ENCODE results near the gene OR14A16. TPM values are rescaled to one million over a fixed set of nuclear protein-coding genes. Genes with fewer than 3 reads are reported as not detected.
A peak's percentile ranks its signal among the peaks of the same experiment; 100 is the strongest.

OR14A16 gene
- not detected for total RNA-seq
- total RNA-seq (2013), result not detected
- total RNA-seq, result 0 reads per million in 29 experiments

DNA sequence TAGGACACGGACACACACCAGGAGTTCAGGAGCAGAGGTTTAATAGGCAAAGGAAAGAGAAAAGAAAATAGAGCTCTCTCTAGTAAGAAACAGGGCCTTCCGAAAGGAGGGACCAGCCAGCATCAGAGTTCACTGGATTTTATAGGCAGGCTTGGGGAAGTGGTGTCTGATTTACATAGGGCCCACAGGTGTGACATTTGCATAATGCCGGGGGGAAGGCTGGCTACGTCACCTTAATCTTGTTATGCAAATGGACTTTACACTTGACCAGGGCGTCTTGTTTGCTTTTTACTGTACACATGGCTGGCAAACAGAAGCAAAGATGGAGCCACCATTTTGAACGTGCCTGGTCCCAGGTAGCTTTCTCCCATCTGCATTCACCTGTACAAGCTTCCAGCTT lies at the start of gene OR14A16:
Gene OR14A16, minus strand, starts transcription at position 97 of the 400 bp plus-strand sequence. CDS start 8,390 bp downstream, outside the sequence.
- Histone ChIP-seq H3K4me3 (ENCODE audit: control insufficient read depth in 1 of 2, extremely low read depth in 1 of 2, low read length in 1 of 2) (no peak within 1 kb of the TSS), H3K36me3 (ENCODE audit: control insufficient read depth in 2 of 2, extremely low read depth in 1 of 2, insufficient read depth in 1 of 2, low read length in 1 of 2) (no peaks in the 10 kb centered on the region), H3K27me3 (replicated peaks in 1 of 2; ENCODE audit: control insufficient read depth in 2 of 2, extremely low read depth in 1 of 2, insufficient read depth in 2 of 2, low read length in 1 of 2) (no peaks in the 10 kb centered on the region), H3K4me1 (ENCODE audit: control insufficient read depth in 1 of 2, extremely low read depth in 1 of 2, insufficient read depth in 2 of 2, low read length in 2 of 2) (no peaks in the 10 kb centered on the region), H3K9me3 (no peaks in the 10 kb centered on the region), H3K27ac (ENCODE audit: low read length) (no peak within 1 kb of the TSS)
- no peaks in the 10 kb centered on the region for H3K36me3 Mint-ChIP-seq
- WGBS (ENCODE audit: insufficient coverage), result 76% methylated on average over 5 of the region's 6 CpGs
- CTCF ChIA-PET, result no interaction called here
- POLR2A ChIA-PET, result no interaction called here
- H3K4me3 Mint-ChIP-seq, result no peak within 1 kb of the TSS
- H3K4me1 Mint-ChIP-seq, result no peaks in the 10 kb centered on the region
- no peak for DNase-seq
- no peaks in the 10 kb centered on the region for H3K9me3 Mint-ChIP-seq
- ATAC-seq (replicated peaks in 1 of 4), result no peak
- no peak within 1 kb of the TSS for H3K27ac Mint-ChIP-seq
- H3K27me3 Mint-ChIP-seq, result no peaks in the 10 kb centered on the region

DNA sequence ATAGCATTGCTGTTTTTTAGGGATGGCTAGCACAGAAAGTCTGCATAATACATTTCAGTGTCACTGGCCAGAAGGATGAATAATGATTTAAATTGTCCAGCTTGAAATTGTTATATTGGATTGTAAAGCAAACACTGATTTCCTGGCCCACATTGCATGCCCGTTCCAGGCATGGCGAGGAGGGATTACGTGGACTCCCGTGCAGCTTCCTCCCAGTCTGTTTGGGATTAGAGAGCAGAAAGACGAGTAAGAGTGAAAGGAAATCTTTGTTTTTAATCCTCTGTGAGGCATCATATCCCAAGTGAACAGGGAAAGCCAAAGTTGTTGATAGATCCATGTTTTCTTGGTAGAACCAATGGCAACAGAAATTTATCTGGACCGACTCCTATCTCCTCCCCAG lies 41.5 kb upstream of the OR14A16 start:
- H3K36me3 Mint-ChIP-seq, result no peaks in the 10 kb centered on the region
- 85% methylated on average over 3 of the region's 6 CpGs for WGBS (ENCODE audit: insufficient coverage)
- H3K36me3 ChIP-seq (ENCODE audit: control insufficient read depth in 2 of 2, extremely low read depth in 1 of 2, insufficient read depth in 1 of 2, low read length in 1 of 2), result no peaks in the 10 kb centered on the region

DNA sequence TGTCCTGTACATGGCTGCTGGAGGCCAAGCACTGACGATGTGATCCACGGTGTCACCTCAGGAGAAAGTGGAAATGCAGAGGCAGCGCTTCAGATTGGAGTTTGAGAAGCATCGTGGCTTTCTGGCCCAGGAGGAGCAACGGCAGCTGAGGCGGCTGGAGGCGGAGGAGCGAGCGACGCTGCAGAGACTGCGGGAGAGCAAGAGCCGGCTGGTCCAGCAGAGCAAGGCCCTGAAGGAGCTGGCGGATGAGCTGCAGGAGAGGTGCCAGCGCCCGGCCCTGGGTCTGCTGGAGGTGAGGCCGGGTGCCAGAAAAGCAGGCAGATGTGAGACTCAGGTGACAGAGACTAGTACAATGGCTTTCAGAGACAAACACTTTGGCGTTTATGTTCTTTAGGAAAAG lies 40.7 kb upstream of the OR14A16 start:
- ATAC-seq (replicated peaks in 1 of 4) (no peak), DNase-seq (no peak)
- peaks cover 0 to 3% of the 10 kb centered on the region in 2 experiments for H3K27me3 ChIP-seq (replicated peaks in 1 of 2; ENCODE audit: control insufficient read depth in 2 of 2, extremely low read depth in 1 of 2, insufficient read depth in 2 of 2, low read length in 1 of 2)
- no peak overlapping the region for H3K27ac ChIP-seq (ENCODE audit: low read length)
- no peaks in the 10 kb centered on the region for H3K9me3 ChIP-seq
- 89% methylated on average over 13 of the region's 17 CpGs for WGBS (ENCODE audit: insufficient coverage)
- peaks cover 0 to 4% (median 0%) of the 10 kb centered on the region in 3 donors for H3K9me3 Mint-ChIP-seq
- H3K4me3 ChIP-seq (ENCODE audit: control insufficient read depth in 1 of 2, extremely low read depth in 1 of 2, low read length in 1 of 2), result no peak overlapping the region
- ChIA-PET CTCF (no interaction called here), POLR2A (interaction anchor here in 1 of 2 donors (0.6 kb wide), 1 partner anchor 68 kb away, joined by 3 read pairs; no protein-coding TSS in a partner anchor)
- peaks cover 14 to 15% of the 10 kb centered on the region in 2 donors for H3K27me3 Mint-ChIP-seq
- no peaks in the 10 kb centered on the region for H3K4me1 Mint-ChIP-seq
- no peaks in the 10 kb centered on the region for H3K4me1 ChIP-seq (ENCODE audit: control insufficient read depth in 1 of 2, extremely low read depth in 1 of 2, insufficient read depth in 2 of 2, low read length in 2 of 2)
- H3K4me3 Mint-ChIP-seq, result no peak overlapping the region
- no peak overlapping the region for H3K27ac Mint-ChIP-seq
- H3K36me3 ChIP-seq (ENCODE audit: control insufficient read depth in 2 of 2, extremely low read depth in 1 of 2, insufficient read depth in 1 of 2, low read length in 1 of 2), result no peaks in the 10 kb centered on the region
- H3K36me3 Mint-ChIP-seq, result no peaks in the 10 kb centered on the region

More for the DNA sequence above, 41.5 kb upstream of the OR14A16 start:
- H3K4me1 Mint-ChIP-seq, result no peaks in the 10 kb centered on the region
- no peaks in the 10 kb centered on the region for H3K4me1 ChIP-seq (ENCODE audit: control insufficient read depth in 1 of 2, extremely low read depth in 1 of 2, insufficient read depth in 2 of 2, low read length in 2 of 2)
- no peak overlapping the region for H3K4me3 ChIP-seq (ENCODE audit: control insufficient read depth in 1 of 2, extremely low read depth in 1 of 2, low read length in 1 of 2)
- no peaks in the 10 kb centered on the region for H3K27me3 ChIP-seq (replicated peaks in 1 of 2; ENCODE audit: control insufficient read depth in 2 of 2, extremely low read depth in 1 of 2, insufficient read depth in 2 of 2, low read length in 1 of 2)
- peaks cover 13 to 15% of the 10 kb centered on the region in 2 donors for H3K27me3 Mint-ChIP-seq
- DNase-seq, result no peak
- no peak for ATAC-seq (replicated peaks in 1 of 4)
- CTCF ChIA-PET, result no interaction called here
- H3K9me3 ChIP-seq, result no peaks in the 10 kb centered on the region
- H3K27ac ChIP-seq (ENCODE audit: low read length), result no peak overlapping the region
- H3K27ac Mint-ChIP-seq, result no peak overlapping the region
- H3K4me3 Mint-ChIP-seq, result no peak overlapping the region
- H3K9me3 Mint-ChIP-seq, result peaks cover 0 to 5% (median 0%) of the 10 kb centered on the region in 3 donors
- POLR2A ChIA-PET, result interaction anchor here in 1 of 2 donors (0.6 kb wide), 1 partner anchor 67 kb away, joined by 3 read pairs; no protein-coding TSS in a partner anchor

- WGBS (ENCODE audit: insufficient coverage), result no CpG with 5 or more reads among the region's 4 CpGs
- POLR2A ChIA-PET, result no interaction called here
- peaks cover 0 to 7% of the 10 kb centered on the region in 2 experiments for H3K27me3 ChIP-seq (replicated peaks in 1 of 2; ENCODE audit: control insufficient read depth in 2 of 2, extremely low read depth in 1 of 2, insufficient read depth in 2 of 2, low read length in 1 of 2)
- CTCF ChIA-PET, result no interaction called here
- peaks cover 22 to 26% of the 10 kb centered on the region in 2 donors for H3K27me3 Mint-ChIP-seq
- DNase-seq (no peak), ATAC-seq (replicated peaks in 1 of 4) (no peak)
- peaks cover 0 to 4% of the 10 kb centered on the region in 2 experiments for H3K4me1 ChIP-seq (ENCODE audit: control insufficient read depth in 1 of 2, extremely low read depth in 1 of 2, insufficient read depth in 2 of 2, low read length in 2 of 2)
- H3K27ac ChIP-seq (ENCODE audit: low read length), result no peak overlapping the region
- H3K36me3 Mint-ChIP-seq, result no peaks in the 10 kb centered on the region
- no peaks in the 10 kb centered on the region for H3K9me3 ChIP-seq
- no peaks in the 10 kb centered on the region for H3K9me3 Mint-ChIP-seq
- H3K4me1 Mint-ChIP-seq, result peaks cover 5 to 6% (median 5%) of the 10 kb centered on the region in 3 donors
- H3K4me3 Mint-ChIP-seq, result no peak overlapping the region
- H3K4me3 ChIP-seq (ENCODE audit: control insufficient read depth in 1 of 2, extremely low read depth in 1 of 2, low read length in 1 of 2), result no peak overlapping the region
- H3K27ac Mint-ChIP-seq, result no peak overlapping the region
- no peaks in the 10 kb centered on the region for H3K36me3 ChIP-seq (ENCODE audit: control insufficient read depth in 2 of 2, extremely low read depth in 1 of 2, insufficient read depth in 1 of 2, low read length in 1 of 2)
Observed at GRCh38 chr1:247862756-247863155, 38.8 kb upstream of the OR14A16 start.

DNA sequence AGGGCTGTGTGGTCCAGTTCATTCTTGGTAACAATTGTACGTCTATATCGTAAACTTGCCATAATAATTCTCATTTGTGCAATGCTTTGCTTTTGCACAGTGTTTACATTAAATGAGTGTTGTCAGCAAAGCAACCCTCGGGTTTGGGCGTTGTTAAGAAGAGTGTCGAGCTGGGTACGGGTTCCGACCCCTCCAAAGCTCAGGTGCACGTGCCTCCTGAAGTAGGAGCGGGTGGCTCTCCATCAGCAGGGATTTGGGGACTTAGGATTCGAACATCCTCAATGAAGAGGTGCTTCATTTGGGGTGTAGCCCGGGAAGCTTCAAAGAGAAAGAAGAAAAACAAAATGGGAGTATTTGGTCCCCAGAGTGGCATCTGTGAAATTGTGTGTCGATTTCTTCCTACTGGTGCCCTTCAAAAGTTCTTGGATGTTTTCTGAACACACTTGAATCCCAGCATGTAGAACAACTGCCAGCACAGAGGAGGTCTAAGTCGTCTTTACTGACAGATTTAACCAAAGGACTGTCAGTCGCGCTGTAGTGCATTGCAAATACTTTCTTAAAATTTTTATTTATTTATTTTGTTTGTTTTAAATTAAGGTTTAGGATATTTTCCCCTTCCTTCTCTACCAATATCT lies 34.2 kb upstream of the OR14A16 start:
- POLR2A ChIA-PET, result no interaction called here
- H3K27me3 Mint-ChIP-seq, result peaks cover 41 to 53% of the 10 kb centered on the region in 2 donors

DNA sequence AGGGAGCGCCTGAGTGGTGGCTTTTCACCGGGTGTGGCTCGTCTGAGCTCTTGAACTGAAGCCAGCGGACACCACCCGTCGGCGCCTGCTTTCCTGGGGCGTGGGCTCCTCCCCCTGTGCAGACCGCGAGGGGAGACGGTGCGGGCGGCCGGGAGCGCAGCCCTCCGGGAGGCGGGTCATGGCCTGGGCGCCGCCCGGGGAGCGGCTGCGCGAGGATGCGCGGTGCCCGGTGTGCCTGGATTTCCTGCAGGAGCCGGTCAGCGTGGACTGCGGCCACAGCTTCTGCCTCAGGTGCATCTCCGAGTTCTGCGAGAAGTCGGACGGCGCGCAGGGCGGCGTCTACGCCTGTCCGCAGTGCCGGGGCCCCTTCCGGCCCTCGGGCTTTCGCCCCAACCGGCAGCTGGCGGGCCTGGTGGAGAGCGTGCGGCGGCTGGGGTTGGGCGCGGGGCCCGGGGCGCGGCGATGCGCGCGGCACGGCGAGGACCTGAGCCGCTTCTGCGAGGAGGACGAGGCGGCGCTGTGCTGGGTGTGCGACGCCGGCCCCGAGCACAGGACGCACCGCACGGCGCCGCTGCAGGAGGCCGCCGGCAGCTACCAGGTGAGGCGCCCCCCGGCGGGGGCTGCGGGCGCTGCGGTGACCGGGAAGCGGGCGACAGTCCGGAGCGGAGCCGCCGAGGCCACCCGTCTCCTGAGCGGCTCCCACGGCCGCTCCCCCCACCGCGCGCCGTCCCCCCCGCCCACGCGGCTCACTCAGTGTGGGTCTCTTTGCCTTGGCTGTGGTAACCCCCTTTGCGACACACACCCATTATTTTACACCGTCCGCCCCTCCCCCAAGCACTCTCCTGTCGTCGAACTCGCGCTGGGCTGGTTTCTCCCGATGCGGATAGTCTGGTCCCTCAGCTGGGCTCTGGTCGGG lies 33.4 kb upstream of the OR14A16 start, which contains the start of gene TRIM58:
Gene TRIM58, plus strand, starts transcription at position 119 of the 916 bp plus-strand sequence. Its CDS starts 60 bp downstream, at position 179.
- Histone ChIP-seq H3K4me1 (ENCODE audit: control insufficient read depth in 1 of 2, extremely low read depth in 1 of 2, insufficient read depth in 2 of 2, low read length in 2 of 2) (peaks cover 0 to 8% of the 10 kb centered on the region in 2 experiments), H3K36me3 (ENCODE audit: control insufficient read depth in 2 of 2, extremely low read depth in 1 of 2, insufficient read depth in 1 of 2, low read length in 1 of 2) (no peaks in the 10 kb centered on the region), H3K27ac (ENCODE audit: low read length) (no peak within 1 kb of the TSS), H3K9me3 (no peaks in the 10 kb centered on the region), H3K4me3 (ENCODE audit: control insufficient read depth in 1 of 2, extremely low read depth in 1 of 2, low read length in 1 of 2) (peak within 1 kb of the TSS in 1 of 2 donors; percentile 52), H3K27me3 (replicated peaks in 1 of 2; ENCODE audit: control insufficient read depth in 2 of 2, extremely low read depth in 1 of 2, insufficient read depth in 2 of 2, low read length in 1 of 2) (peaks cover 0 to 23% of the 10 kb centered on the region in 2 experiments)
- Mint-ChIP-seq H3K27me3 (peaks cover 40 to 50% of the 10 kb centered on the region in 2 donors), H3K27ac (peak within 1 kb of the TSS in 1 of 2 donors; percentile 46), H3K4me3 (peak within 1 kb of the TSS; percentile 59 to 86 (median 67)), H3K36me3 (no peaks in the 10 kb centered on the region), H3K4me1 (peaks cover 9 to 11% (median 10%) of the 10 kb centered on the region in 3 donors), H3K9me3 (no peaks in the 10 kb centered on the region)
- DNase-seq (peak in 12 of 35 experiments; percentile 1 to 26 (median 6)), ATAC-seq (replicated peaks in 1 of 4) (peak; percentile 29 to 74 (median 58))
- ChIA-PET CTCF (interaction anchor here in 1 of 2 donors (0.7 kb wide), 1 partner anchor 409 kb away, joined by 5 read pairs; no protein-coding TSS in a partner anchor), POLR2A (no interaction called here)
- 2% methylated on average over 92 of the region's 109 CpGs for WGBS (ENCODE audit: insufficient coverage)

More for the DNA sequence above, 34.2 kb upstream of the OR14A16 start:
- H3K36me3 Mint-ChIP-seq, result no peaks in the 10 kb centered on the region
- CTCF ChIA-PET, result no interaction called here
- H3K9me3 Mint-ChIP-seq, result no peaks in the 10 kb centered on the region
- H3K4me1 ChIP-seq (ENCODE audit: control insufficient read depth in 1 of 2, extremely low read depth in 1 of 2, insufficient read depth in 2 of 2, low read length in 2 of 2), result peaks cover 0 to 8% of the 10 kb centered on the region in 2 experiments
- H3K36me3 ChIP-seq (ENCODE audit: control insufficient read depth in 2 of 2, extremely low read depth in 1 of 2, insufficient read depth in 1 of 2, low read length in 1 of 2), result no peaks in the 10 kb centered on the region
- peaks cover 9 to 11% (median 10%) of the 10 kb centered on the region in 3 donors for H3K4me1 Mint-ChIP-seq
- 0% methylated on average over 9 of the region's 15 CpGs for WGBS (ENCODE audit: insufficient coverage)
- H3K4me3 Mint-ChIP-seq, result peak overlapping the region; percentile 59 to 86 (median 67)
- no peaks in the 10 kb centered on the region for H3K9me3 ChIP-seq
- peak overlapping the region in 1 of 2 donors; percentile 46 for H3K27ac Mint-ChIP-seq
- ATAC-seq (replicated peaks in 1 of 4) (no peak), DNase-seq (no peak)
- H3K27me3 ChIP-seq (replicated peaks in 1 of 2; ENCODE audit: control insufficient read depth in 2 of 2, extremely low read depth in 1 of 2, insufficient read depth in 2 of 2, low read length in 1 of 2), result peaks cover 0 to 23% of the 10 kb centered on the region in 2 experiments
- no peak overlapping the region for H3K27ac ChIP-seq (ENCODE audit: low read length)
- H3K4me3 ChIP-seq (ENCODE audit: control insufficient read depth in 1 of 2, extremely low read depth in 1 of 2, low read length in 1 of 2), result peak overlapping the region in 1 of 2 donors; percentile 52

Data from T-cell (primary cell).